Activated CD8-positive, alpha-beta T cell treated with anti-CD3 and anti-CD28 coated beads for 36 hours (primary cell): ENCODE measurements around the gene SYNDIG1. TPM values are rescaled to one million over a fixed set of nuclear protein-coding genes. Genes with fewer than 3 reads are reported as not detected.

ENCODE experiments used
- ATAC-seq: fragments of 200-7000 bp; cut with Tn5 transposase; one replicate; pipeline ENCODE4 v1.10.0; 2021; ENCODE audit warnings: mild to moderate bottlenecking, moderate library complexity
- CTCF ChIA-PET: fragments of 350-600 bp; sonication (Branson Sonifier 250); formaldehyde crosslinking; loops from one replicate; lab custom pipeline; 2021; ENCODE audit warnings: antibody characterized with exemption; lab: Charles Lee
- POLR2A ChIA-PET: fragments of 350-600 bp; sonication (Branson Sonifier 250); formaldehyde crosslinking; loops from one replicate; lab custom pipeline; 2021; ENCODE audit warnings: antibody characterized with exemption; lab: Charles Lee
- DNase-seq: peaks from one replicate; pipeline ENCODE4 v3.0.0-alpha.2; 2020
- H3K27ac Mint-ChIP-seq: one replicate; pipeline ENCODE4 v1.8.0; 2021; ENCODE audit warnings: mild to moderate bottlenecking, mixed read lengths
- H3K27me3 Mint-ChIP-seq: one replicate; pipeline ENCODE4 v1.8.0; 2021; ENCODE audit warnings: mixed read lengths
- H3K36me3 Mint-ChIP-seq: one replicate; pipeline ENCODE4 v1.8.0; 2021; ENCODE audit warnings: low read depth, mixed read lengths
- H3K4me1 Mint-ChIP-seq: one replicate; pipeline ENCODE4 v1.8.0; 2021; ENCODE audit warnings: low read depth, mixed read lengths
- H3K4me3 Mint-ChIP-seq: one replicate; pipeline ENCODE4 v1.8.0; 2021; ENCODE audit warnings: mild to moderate bottlenecking, moderate library complexity, mixed read lengths
- H3K9me3 Mint-ChIP-seq: one replicate; pipeline ENCODE4 v1.8.0; 2021; ENCODE audit warnings: mixed read lengths
- CTCF ChIP-seq: fragments of 200-600 bp; IDR thresholded peaks from one replicate; pipeline ENCODE4 v1.8.0; 2022; ENCODE audit warnings: antibody characterized with exemption, mild to moderate bottlenecking
- intact Hi-C: fragments of 100-400 bp; cut with micrococcal nuclease; formaldehyde crosslinking; loops from one replicate; pipeline ENCODE4 v1.10.0; 2022
- total RNA-seq, 2 experiments: library from RNA; stranded (reverse); gene quantifications; one replicate each; pipeline ENCODE4 v1.2.3, GENCODE V29; 2021

Gene SYNDIG1
- total RNA-seq, 2 experiments from 2014 or later, result not detected

GRCh38 chr20:24684421-24684871 lies 215.0 kb downstream of the SYNDIG1 start:
- no peak for ATAC-seq
- Mint-ChIP-seq H3K4me1 (no peaks in the 10 kb centered on the region), H3K27ac (no peak overlapping the region), H3K4me3 (no peak overlapping the region), H3K27me3 (no peaks in the 10 kb centered on the region), H3K36me3 (no peaks in the 10 kb centered on the region), H3K9me3 (peaks cover 1% of the 10 kb centered on the region)
- no peak for DNase-seq
- CTCF ChIA-PET, result no interaction called here
- no peak for TF ChIP-seq CTCF
- POLR2A ChIA-PET, result no interaction called here
- intact Hi-C loops, result no loop called here

GRCh38 chr20:24684956-24685691 lies 215.7 kb downstream of the SYNDIG1 start:
- DNase-seq (no peak), ATAC-seq (no peak)
- no peaks in the 10 kb centered on the region for H3K36me3 Mint-ChIP-seq
- no peaks in the 10 kb centered on the region for H3K27me3 Mint-ChIP-seq
- H3K4me3 Mint-ChIP-seq, result no peak overlapping the region
- H3K27ac Mint-ChIP-seq, result no peak overlapping the region
- intact Hi-C loops, result no loop called here
- CTCF ChIA-PET, result no interaction called here
- H3K9me3 Mint-ChIP-seq, result peaks cover 1% of the 10 kb centered on the region
- TF ChIP-seq CTCF, result no peak
- no peaks in the 10 kb centered on the region for H3K4me1 Mint-ChIP-seq
- POLR2A ChIA-PET, result no interaction called here

GRCh38 chr20:24685736-24686135 lies 216.3 kb downstream of the SYNDIG1 start:
- CTCF ChIA-PET, result no interaction called here
- intact Hi-C loops, result no loop called here
- no peak for TF ChIP-seq CTCF
- Mint-ChIP-seq H3K9me3 (peaks cover 1% of the 10 kb centered on the region), H3K4me3 (no peak overlapping the region), H3K27ac (no peak overlapping the region), H3K4me1 (no peaks in the 10 kb centered on the region), H3K36me3 (no peaks in the 10 kb centered on the region), H3K27me3 (no peaks in the 10 kb centered on the region)
- POLR2A ChIA-PET, result no interaction called here
- DNase-seq (no peak), ATAC-seq (no peak)

GRCh38 chr20:24686156-24686555 lies 216.7 kb downstream of the SYNDIG1 start:
- DNase-seq, result no peak

More at GRCh38 chr20:24686156-24686555, 216.7 kb downstream of the SYNDIG1 start:
- H3K4me1 Mint-ChIP-seq, result no peaks in the 10 kb centered on the region
- ChIA-PET CTCF (no interaction called here), POLR2A (no interaction called here)
- H3K27me3 Mint-ChIP-seq, result no peaks in the 10 kb centered on the region
- intact Hi-C loops, result no loop called here
- no peaks in the 10 kb centered on the region for H3K36me3 Mint-ChIP-seq
- TF ChIP-seq CTCF, result no peak
- no peak overlapping the region for H3K4me3 Mint-ChIP-seq
- H3K9me3 Mint-ChIP-seq, result peaks cover 1% of the 10 kb centered on the region
- ATAC-seq, result no peak
- no peak overlapping the region for H3K27ac Mint-ChIP-seq
